Activated CD4-positive, alpha-beta memory T cell treated with anti-CD3 and anti-CD28 coated beads for 36 hours (primary cell): ENCODE measurements around the gene UBE2M. TPM values are rescaled to one million over a fixed set of nuclear protein-coding genes. Genes with fewer than 3 reads are reported as not detected.
"Not testable (repeated sequence)": the region's sequence is repeated elsewhere in the genome, so short reads cannot be mapped to it uniquely, and the experiment has no call there.

Source experiments
- CTCF ChIA-PET: fragments of 350-600 bp; sonication (Branson Sonifier 250); formaldehyde crosslinking; loops from one replicate; lab custom pipeline; 2021; ENCODE audit warnings: antibody characterized with exemption, inconsistent platforms; lab: Charles Lee
- POLR2A ChIA-PET: fragments of 350-600 bp; sonication (Branson Sonifier 250); formaldehyde crosslinking; loops from one replicate; lab custom pipeline; 2021; ENCODE audit warnings: antibody characterized with exemption; lab: Charles Lee
- DNase-seq: peaks from one replicate; pipeline ENCODE4 v3.0.0-alpha.2; 2020
- H3K27ac Mint-ChIP-seq: one replicate; pipeline ENCODE4 v1.8.0; 2021; ENCODE audit warnings: mixed read lengths
- H3K27me3 Mint-ChIP-seq: one replicate; pipeline ENCODE4 v1.8.0; 2021; ENCODE audit warnings: mixed read lengths
- H3K36me3 Mint-ChIP-seq: one replicate; pipeline ENCODE4 v1.8.0; 2021; ENCODE audit warnings: mixed read lengths
- H3K4me1 Mint-ChIP-seq: one replicate; pipeline ENCODE4 v1.8.0; 2021; ENCODE audit warnings: low read depth, mixed read lengths
- H3K4me3 Mint-ChIP-seq: one replicate; pipeline ENCODE4 v1.8.0; 2021; ENCODE audit warnings: mild to moderate bottlenecking, mixed read lengths
- H3K9me3 Mint-ChIP-seq: one replicate; pipeline ENCODE4 v1.8.0; 2021; ENCODE audit warnings: mixed read lengths
- intact Hi-C: fragments of 100-400 bp; cut with micrococcal nuclease; formaldehyde crosslinking; loops from one replicate; pipeline ENCODE4 v1.15.1; 2023
- total RNA-seq, 2 experiments: library from RNA; stranded (reverse); gene quantifications; one replicate each; pipeline ENCODE4 v1.2.3, GENCODE V29; 2021

Gene UBE2M
- total RNA-seq, 2 experiments from 2014 or later = 107 to 111 TPM

- Mint-ChIP-seq H3K4me1 (peaks cover 34% of the 10 kb centered on the region), H3K9me3 (no peaks in the 10 kb centered on the region), H3K36me3 (peaks cover 18% of the 10 kb centered on the region), H3K4me3 (peak overlapping the region; percentile 50), H3K27me3 (no peaks in the 10 kb centered on the region), H3K27ac (no peak overlapping the region)
- no peak for DNase-seq
- CTCF ChIA-PET = no interaction called here
- intact Hi-C loops = no loop called here
- POLR2A ChIA-PET = no interaction called here
Observed at GRCh38 chr19:58516246-58516836, 42.1 kb downstream of the UBE2M start.

GRCh38 chr19:58515259-58515658 is 43.2 kb downstream of the UBE2M start:
- Mint-ChIP-seq H3K4me3 (peak overlapping the region; percentile 83), H3K27me3 (no peaks in the 10 kb centered on the region), H3K9me3 (no peaks in the 10 kb centered on the region), H3K36me3 (peaks cover 18% of the 10 kb centered on the region), H3K27ac (peak overlapping the region; percentile 38), H3K4me1 (peaks cover 30% of the 10 kb centered on the region)
- intact Hi-C loops = no loop called here
- no peak for DNase-seq
- ChIA-PET CTCF (interaction anchor here (1.0 to 2.2 kb wide), 2 partner anchors 60 to 66 kb away, joined by 3 to 13 read pairs; no protein-coding TSS in a partner anchor), POLR2A (interaction anchor here (0.7 kb wide), 1 partner anchor 49 kb away, joined by 4 read pairs; no protein-coding TSS in a partner anchor)

GRCh38 chr19:58514564-58515022 is 43.8 kb downstream of the UBE2M start:
- Mint-ChIP-seq H3K4me1 (peaks cover 28% of the 10 kb centered on the region), H3K9me3 (no peaks in the 10 kb centered on the region), H3K27me3 (no peaks in the 10 kb centered on the region), H3K27ac (peak overlapping the region; percentile 91), H3K36me3 (peaks cover 17% of the 10 kb centered on the region), H3K4me3 (peak overlapping the region; percentile 83)
- intact Hi-C loops = loop anchor here (1.0 kb wide), 2 partner anchors 15 to 30 kb away; partner anchors contain the start of gene TRIM28
- ChIA-PET POLR2A (interaction anchor here (0.7 to 1.5 kb wide), 6 partner anchors 18 to 67 kb away, joined by 3 to 14 read pairs (median 4); partner anchors contain the start of gene TRIM28), CTCF (interaction anchor here (0.6 to 2.5 kb wide), 37 partner anchors 10 to 296 kb away, joined by 3 to 43 read pairs (median 4); partner anchors contain the start of genes CHMP2A, MZF1, RNF225 and TRIM28)
- no peak for DNase-seq

- ChIA-PET POLR2A (interaction anchor here (0.6 to 1.5 kb wide), 7 partner anchors 18 to 67 kb away, joined by 3 to 14 read pairs (median 4); partner anchors contain the start of gene TRIM28), CTCF (interaction anchor here (0.6 to 2.5 kb wide), 36 partner anchors 10 to 295 kb away, joined by 3 to 43 read pairs (median 4); partner anchors contain the start of genes CHMP2A, MZF1, RNF225 and TRIM28)
- H3K4me3 Mint-ChIP-seq = peak overlapping the region; percentile 83
- DNase-seq = peak; percentile 98
- intact Hi-C loops = loop anchor here (1.0 kb wide), 2 partner anchors 15 to 30 kb away; partner anchors contain the start of gene TRIM28
- H3K27me3 Mint-ChIP-seq = no peaks in the 10 kb centered on the region
- H3K4me1 Mint-ChIP-seq = peaks cover 26% of the 10 kb centered on the region
- H3K36me3 Mint-ChIP-seq = peaks cover 15% of the 10 kb centered on the region
- no peaks in the 10 kb centered on the region for H3K9me3 Mint-ChIP-seq
- H3K27ac Mint-ChIP-seq = peak overlapping the region; percentile 91
Observed at GRCh38 chr19:58513694-58514563, 44.5 kb downstream of the UBE2M start.

- no peaks in the 10 kb centered on the region for H3K27me3 Mint-ChIP-seq
- H3K27ac Mint-ChIP-seq = peak overlapping the region; percentile 91
- DNase-seq = no peak
- peaks cover 20% of the 10 kb centered on the region for H3K4me1 Mint-ChIP-seq
- intact Hi-C loops = no loop called here
- CTCF ChIA-PET = interaction anchor here (1.0 to 2.5 kb wide), 20 partner anchors 9 to 285 kb away, joined by 3 to 43 read pairs (median 4); partner anchors contain the start of genes CHMP2A, ZNF324B, ZNF497 and ZNF544
- peaks cover 15% of the 10 kb centered on the region for H3K36me3 Mint-ChIP-seq
- H3K9me3 Mint-ChIP-seq = no peaks in the 10 kb centered on the region
- peak overlapping the region; percentile 83 for H3K4me3 Mint-ChIP-seq
- POLR2A ChIA-PET = interaction anchor here (0.6 to 1.5 kb wide), 7 partner anchors 17 to 68 kb away, joined by 3 to 14 read pairs (median 4); partner anchors contain the start of gene TRIM28
Observed at GRCh38 chr19:58513213-58513693, 45.2 kb downstream of the UBE2M start.

GRCh38 chr19:58511353-58512208 is 46.8 kb downstream of the UBE2M start, which contains the start of gene SLC27A5:
TSS of gene SLC27A5 (minus strand) at chr19:58511992. CDS start at chr19:58511955, 37 bp downstream.
- CTCF ChIA-PET = interaction anchor here (1.7 kb wide), 1 partner anchor 9 kb away, joined by 6 read pairs; the partner anchor contains the start of gene ZBTB45
- intact Hi-C loops = no loop called here
- Mint-ChIP-seq H3K4me3 (peak within 1 kb of the TSS; percentile 6), H3K9me3 (peaks cover 9% of the 10 kb centered on the region), H3K27me3 (no peaks in the 10 kb centered on the region), H3K27ac (no peak within 1 kb of the TSS), H3K4me1 (peaks cover 16% of the 10 kb centered on the region), H3K36me3 (peaks cover 24% of the 10 kb centered on the region)
- POLR2A ChIA-PET = no interaction called here
- DNase-seq = no peak

- CTCF ChIA-PET = interaction anchor here (1.7 kb wide), 1 partner anchor 10 kb away, joined by 6 read pairs; the partner anchor contains the start of gene ZBTB45
- intact Hi-C loops = no loop called here
- Mint-ChIP-seq H3K4me3 (no peak overlapping the region), H3K36me3 (peaks cover 14% of the 10 kb centered on the region), H3K27me3 (no peaks in the 10 kb centered on the region), H3K27ac (no peak overlapping the region), H3K4me1 (peaks cover 6% of the 10 kb centered on the region), H3K9me3 (peaks cover 12% of the 10 kb centered on the region)
- DNase-seq = no peak
- POLR2A ChIA-PET = no interaction called here
Observed at GRCh38 chr19:58510084-58510862, 48.1 kb downstream of the UBE2M start.

- H3K4me3 Mint-ChIP-seq = no peak overlapping the region
- peaks cover 11% of the 10 kb centered on the region for H3K36me3 Mint-ChIP-seq
- no peak overlapping the region for H3K27ac Mint-ChIP-seq
- ChIA-PET CTCF (interaction anchor here (1.1 kb wide), 1 partner anchor 10 kb away, joined by 4 read pairs; the partner anchor contains the start of gene ZBTB45), POLR2A (no interaction called here)
- intact Hi-C loops = no loop called here
- no peak for DNase-seq
- H3K9me3 Mint-ChIP-seq = peaks cover 12% of the 10 kb centered on the region
- H3K27me3 Mint-ChIP-seq = no peaks in the 10 kb centered on the region
- H3K4me1 Mint-ChIP-seq = peaks cover 3% of the 10 kb centered on the region
Observed at GRCh38 chr19:58509731-58510083, 48.7 kb downstream of the UBE2M start.

GRCh38 chr19:58507602-58508223 is 50.7 kb downstream of the UBE2M start:
- H3K27ac Mint-ChIP-seq, H3K4me3 Mint-ChIP-seq, DNase-seq, intact Hi-C loops, CTCF ChIA-PET, H3K36me3 Mint-ChIP-seq, H3K27me3 Mint-ChIP-seq, H3K4me1 Mint-ChIP-seq, POLR2A ChIA-PET: not testable (repeated sequence)
- peaks cover 12% of the 10 kb centered on the region for H3K9me3 Mint-ChIP-seq
